Measurements from ENCODE around the gene ING5.
A peak's percentile ranks its signal among the peaks of the same experiment; 100 is the strongest.
"Not testable (repeated sequence)": the region's sequence is repeated elsewhere in the genome, so short reads cannot be mapped to it uniquely, and the experiment has no call there.

Gene ING5

DNA sequence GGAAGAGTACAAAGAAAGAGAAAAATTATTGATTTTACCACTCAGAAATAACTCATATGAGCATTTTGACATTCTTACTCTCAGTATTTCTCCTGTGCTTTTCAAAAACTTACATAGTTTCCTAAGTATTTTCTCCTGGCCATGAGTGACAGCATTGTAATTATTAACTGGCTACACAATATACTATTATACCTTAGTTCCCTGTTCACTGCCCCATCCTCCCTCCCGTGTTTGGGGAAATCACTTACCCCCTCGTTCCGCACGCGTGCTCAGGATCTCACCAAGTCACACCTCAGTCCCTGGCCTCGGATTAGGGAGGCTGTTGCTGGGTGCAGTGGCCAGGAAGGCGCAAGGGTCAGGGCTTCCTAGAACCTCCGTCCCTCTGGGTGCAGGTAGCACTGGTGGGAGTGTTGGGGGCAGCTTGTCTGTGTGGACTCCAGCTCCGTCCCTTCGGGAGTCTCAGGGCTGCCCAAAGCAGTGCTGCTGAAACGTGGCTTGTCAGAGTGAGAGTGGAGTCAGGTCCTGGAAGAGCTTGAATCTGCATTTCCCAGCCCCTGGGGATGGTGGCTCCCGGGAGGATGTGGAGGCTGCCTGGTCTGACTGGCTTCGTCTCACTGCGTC is 41.1 kb upstream of the ING5 start:
- no peak for TF ChIP-seq CTCF (IDR thresholded peaks at IDR 0.05)
- Mint-ChIP-seq H3K27ac (no peak overlapping the region), H3K4me1 (peaks cover 18% of the 10 kb centered on the region), H3K9me3 (no peaks in the 10 kb centered on the region), H3K36me3 (ENCODE audit: low read depth) (peaks cover 36% of the 10 kb centered on the region), H3K4me3 (no peak overlapping the region), H3K27me3 (ENCODE audit: low read depth, poor library complexity) (no peaks in the 10 kb centered on the region)
- no peak for DNase-seq

- H3K9me3 Mint-ChIP-seq, DNase-seq: not testable (repeated sequence)
- peaks cover 32% of the 10 kb centered on the region for H3K36me3 Mint-ChIP-seq (ENCODE audit: low read depth)
These were observed 39.1 kb upstream of the ING5 start for GRCh38 chr2:241662731-241663130.

GRCh38 chr2:241665731-241666440 is 36.0 kb upstream of the ING5 start:
- H3K4me1 Mint-ChIP-seq, result peaks cover 38% of the 10 kb centered on the region
- H3K9me3 Mint-ChIP-seq, result no peaks in the 10 kb centered on the region
- no peak for TF ChIP-seq CTCF (IDR thresholded peaks at IDR 0.05)

More at GRCh38 chr2:241662731-241663130, 39.1 kb upstream of the ING5 start:
- not testable (repeated sequence) for H3K27me3 Mint-ChIP-seq (ENCODE audit: low read depth, poor library complexity); H3K27ac Mint-ChIP-seq; H3K4me3 Mint-ChIP-seq
- peaks cover 31% of the 10 kb centered on the region for H3K4me1 Mint-ChIP-seq

GRCh38 chr2:241666627-241667400 is 35.0 kb upstream of the ING5 start:
- DNase-seq, result peak; percentile 85
- TF ChIP-seq CTCF (IDR thresholded peaks at IDR 0.05), result no peak
- Mint-ChIP-seq H3K9me3 (no peaks in the 10 kb centered on the region), H3K27me3 (ENCODE audit: low read depth, poor library complexity) (no peaks in the 10 kb centered on the region), H3K27ac (peak overlapping the region; percentile 94), H3K4me1 (peaks cover 30% of the 10 kb centered on the region), H3K4me3 (peak overlapping the region; percentile 75), H3K36me3 (ENCODE audit: low read depth) (peaks cover 39% of the 10 kb centered on the region)

More at GRCh38 chr2:241665731-241666440, 36.0 kb upstream of the ING5 start:
- peak overlapping the region; percentile 54 for H3K27ac Mint-ChIP-seq
- no peaks in the 10 kb centered on the region for H3K27me3 Mint-ChIP-seq (ENCODE audit: low read depth, poor library complexity)
- H3K4me3 Mint-ChIP-seq, result peak overlapping the region; percentile 75
- DNase-seq, result no peak
- peaks cover 41% of the 10 kb centered on the region for H3K36me3 Mint-ChIP-seq (ENCODE audit: low read depth)

DNA sequence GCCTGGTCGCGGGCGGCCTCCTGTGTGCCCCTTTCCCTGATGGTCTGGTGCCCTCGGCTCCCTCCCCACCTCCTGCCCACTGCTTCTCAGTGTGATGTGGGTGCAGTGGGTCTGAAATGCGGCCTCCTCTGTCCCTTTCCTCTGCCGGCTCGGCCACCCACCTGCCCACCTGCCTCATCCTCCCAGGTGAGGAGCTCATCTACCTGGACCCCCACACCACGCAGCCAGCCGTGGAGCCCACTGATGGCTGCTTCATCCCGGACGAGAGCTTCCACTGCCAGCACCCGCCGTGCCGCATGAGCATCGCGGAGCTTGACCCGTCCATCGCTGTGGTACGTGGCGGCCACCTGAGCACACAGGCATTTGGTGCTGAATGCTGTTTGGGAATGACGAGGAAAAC is 33.5 kb upstream of the ING5 start:
- no peak for TF ChIP-seq CTCF (IDR thresholded peaks at IDR 0.05)
- Mint-ChIP-seq H3K27me3 (ENCODE audit: low read depth, poor library complexity) (no peaks in the 10 kb centered on the region), H3K4me1 (peaks cover 29% of the 10 kb centered on the region), H3K4me3 (no peak overlapping the region), H3K9me3 (no peaks in the 10 kb centered on the region), H3K27ac (no peak overlapping the region), H3K36me3 (ENCODE audit: low read depth) (peaks cover 38% of the 10 kb centered on the region)
- DNase-seq, result no peak

- H3K27ac Mint-ChIP-seq, result no peak overlapping the region
- no peaks in the 10 kb centered on the region for H3K27me3 Mint-ChIP-seq (ENCODE audit: low read depth, poor library complexity)
- H3K4me3 Mint-ChIP-seq, result no peak overlapping the region
- no peak for TF ChIP-seq CTCF (IDR thresholded peaks at IDR 0.05)
- no peak for DNase-seq
- no peaks in the 10 kb centered on the region for H3K9me3 Mint-ChIP-seq
- peaks cover 38% of the 10 kb centered on the region for H3K36me3 Mint-ChIP-seq (ENCODE audit: low read depth)
- H3K4me1 Mint-ChIP-seq, result peaks cover 29% of the 10 kb centered on the region
These were observed 33.0 kb upstream of the ING5 start for GRCh38 chr2:241668839-241669238.
